NOMO-1 (cell line): Measurements from ENCODE around the gene TMEM242.
"Not testable (repeated sequence)": the region's sequence is repeated elsewhere in the genome, so short reads cannot be mapped to it uniquely, and the experiment has no call there.

Source experiments
- DNase-seq, 2 experiments: peaks; one replicate each; lab custom pipeline; 2025; ENCODE audit not compliant: unreplicated experiment in 2 of 2; lab: John Stamatoyannopoulos, UW

Gene TMEM242

DNA sequence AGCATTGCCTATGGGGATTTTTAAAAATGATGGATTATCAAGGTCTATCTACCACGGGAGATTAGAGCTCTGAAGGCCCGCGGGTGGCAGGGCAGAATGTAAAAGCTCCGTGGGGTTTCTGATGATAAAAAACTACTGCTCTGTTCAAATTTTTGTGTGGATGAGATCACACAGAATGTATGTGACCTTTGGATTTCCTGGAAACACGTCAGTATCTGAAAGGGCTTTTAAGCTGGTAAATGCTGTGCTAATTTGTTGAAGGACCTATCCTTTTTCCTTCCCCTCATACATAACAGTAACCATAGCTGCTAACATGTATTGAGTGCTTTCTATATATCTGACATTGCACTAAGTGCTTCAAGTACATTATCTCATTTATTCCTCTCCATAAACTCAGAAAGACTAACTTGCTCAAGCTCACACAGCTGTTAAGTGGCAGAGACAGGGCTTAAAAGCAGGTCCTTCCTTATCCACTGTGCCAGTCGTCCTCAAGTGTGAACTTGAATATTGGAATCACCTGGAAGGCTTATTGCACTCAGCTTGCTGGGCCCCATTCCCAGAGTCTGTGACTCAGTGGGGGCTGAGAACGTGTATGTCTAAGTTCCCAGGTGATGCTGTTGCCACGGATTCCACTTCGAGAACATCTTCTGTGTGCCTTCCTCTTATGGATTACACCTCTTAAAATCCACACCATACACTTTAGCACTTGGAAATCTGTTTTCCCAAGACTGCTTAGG lies 1.9 kb upstream of the TMEM242 start:
- no peak for DNase-seq

DNA sequence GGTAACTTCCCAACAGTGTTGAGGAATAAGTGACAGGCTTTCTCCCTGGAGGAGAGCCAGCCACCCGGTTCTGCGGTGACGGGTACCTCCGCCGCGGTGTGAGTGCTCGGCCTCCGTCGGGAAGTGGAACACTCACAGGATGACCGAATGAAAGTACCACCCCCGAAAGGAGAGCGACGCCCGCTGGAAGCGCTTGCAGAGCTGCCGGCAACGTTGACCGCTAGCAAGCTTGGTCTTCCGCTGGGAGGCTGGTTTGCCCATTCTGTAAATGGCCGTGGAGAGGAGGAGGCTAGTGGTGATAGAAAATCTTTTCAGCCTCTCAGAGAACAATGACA lies 614 bp upstream of the TMEM242 start:
- no peak for DNase-seq

DNA sequence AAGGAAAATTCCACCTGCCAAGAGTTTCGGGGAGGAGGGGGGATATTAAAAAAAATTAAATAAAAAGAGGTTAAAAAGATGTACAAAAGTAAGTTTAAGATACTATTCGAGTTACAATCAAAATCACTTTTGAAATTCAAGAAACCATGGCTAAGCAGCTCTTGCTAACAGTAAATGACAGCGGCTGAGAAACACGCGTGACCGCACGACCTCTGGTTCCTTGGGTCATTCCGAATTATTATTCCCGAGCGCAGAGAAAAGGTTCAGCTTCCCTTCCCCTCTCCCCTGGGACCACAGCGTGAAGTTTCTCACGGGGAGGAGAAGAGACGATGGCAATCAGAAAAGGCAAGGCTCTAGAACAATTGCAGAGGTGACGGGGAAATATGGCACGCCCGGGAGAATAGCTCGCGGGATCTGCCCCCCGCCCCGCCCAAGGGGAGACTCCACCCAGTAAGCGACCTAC lies 496 bp downstream of the TMEM242 start:
- no peak for DNase-seq

DNA sequence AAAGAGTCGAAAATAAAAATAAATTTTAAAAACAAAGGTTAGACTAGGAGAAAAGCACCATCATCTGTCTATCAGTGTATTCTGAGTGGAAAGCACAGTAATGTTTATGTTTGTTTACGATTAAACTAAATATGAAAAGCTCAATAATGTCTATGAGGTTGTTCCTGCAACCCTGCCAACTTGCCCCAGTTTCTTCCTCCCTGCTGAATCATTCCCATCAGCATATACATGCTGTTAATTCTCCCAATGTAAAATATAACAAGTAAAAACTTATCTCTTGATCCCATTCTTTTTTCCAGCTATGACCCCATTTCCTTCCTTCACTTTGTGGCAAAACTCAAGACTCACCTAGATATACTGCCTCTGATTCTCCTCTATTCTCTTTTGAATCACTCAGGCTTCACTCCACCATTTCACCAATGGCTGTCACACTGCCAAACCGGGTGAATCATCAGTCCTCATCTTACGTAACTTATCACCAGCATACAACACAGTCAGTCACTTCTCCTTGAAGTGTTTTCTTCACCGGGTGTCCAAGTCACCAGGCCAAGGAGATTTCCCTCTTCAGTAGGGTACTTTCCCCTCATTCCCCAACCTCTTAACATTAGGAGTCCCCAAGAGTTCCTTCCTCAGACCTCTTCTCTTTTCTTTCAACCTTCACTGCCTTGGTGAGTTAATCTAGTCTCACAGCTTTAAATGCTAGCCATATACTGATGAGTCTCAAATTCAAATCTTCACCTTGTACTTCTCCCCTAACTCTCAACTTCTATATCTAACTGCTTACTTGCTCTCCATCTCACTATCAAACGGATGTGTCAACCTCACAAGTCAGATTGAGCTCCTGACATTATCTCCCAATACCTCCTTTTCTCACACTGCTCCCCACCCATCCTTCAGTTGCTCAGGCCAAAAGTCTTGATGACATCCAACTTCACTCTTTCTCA lies 6.2 kb downstream of the TMEM242 start:
- DNase-seq = no peak

- DNase-seq = no peak
Measured at GRCh38 chr6:157314705-157315321, 8.5 kb downstream of the TMEM242 start.

DNA sequence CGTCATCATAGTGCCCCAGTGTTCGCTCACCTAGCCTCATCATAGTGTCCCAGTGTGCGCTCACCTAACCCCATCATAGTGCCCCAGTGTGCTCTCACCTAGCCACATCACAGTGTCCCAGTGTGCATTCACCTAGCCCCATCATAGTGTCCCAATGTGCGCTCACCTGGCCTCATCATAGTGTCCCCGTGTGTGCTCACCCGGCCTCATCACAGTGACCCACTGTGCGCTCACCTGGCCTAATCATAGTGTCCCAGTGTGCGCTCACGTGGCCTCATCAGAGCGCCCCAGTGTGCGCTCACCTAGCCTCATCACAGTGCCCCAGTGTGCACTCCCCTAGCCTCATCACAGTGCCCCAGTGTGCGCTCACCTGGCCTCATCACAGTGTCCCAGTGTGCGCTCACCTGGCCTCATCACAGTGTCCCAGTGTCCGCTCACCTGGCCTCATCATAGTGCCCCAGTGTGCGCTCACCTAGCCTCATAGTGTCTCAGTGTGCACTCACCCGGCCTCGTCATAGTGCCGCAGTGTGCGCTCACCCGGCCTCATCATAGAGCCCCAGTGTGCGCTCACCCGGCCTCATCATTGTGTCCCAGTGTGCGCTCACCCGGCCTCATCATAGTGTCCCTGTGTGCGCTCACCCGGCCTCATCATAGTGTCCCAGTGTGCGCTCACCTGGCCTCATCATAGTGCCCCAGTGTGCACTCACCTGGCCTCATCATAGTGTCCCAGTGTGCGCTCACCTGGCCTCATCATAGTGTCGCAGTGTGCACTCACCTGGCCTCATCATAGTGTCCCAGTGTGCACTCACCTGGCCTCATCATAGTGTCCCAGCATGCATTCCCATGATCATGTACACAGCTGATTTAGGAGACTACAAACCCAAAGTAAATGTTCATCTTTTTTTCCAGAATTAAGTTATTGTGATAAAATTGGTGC lies 9.5 kb downstream of the TMEM242 start:
- DNase-seq = no peak

DNA sequence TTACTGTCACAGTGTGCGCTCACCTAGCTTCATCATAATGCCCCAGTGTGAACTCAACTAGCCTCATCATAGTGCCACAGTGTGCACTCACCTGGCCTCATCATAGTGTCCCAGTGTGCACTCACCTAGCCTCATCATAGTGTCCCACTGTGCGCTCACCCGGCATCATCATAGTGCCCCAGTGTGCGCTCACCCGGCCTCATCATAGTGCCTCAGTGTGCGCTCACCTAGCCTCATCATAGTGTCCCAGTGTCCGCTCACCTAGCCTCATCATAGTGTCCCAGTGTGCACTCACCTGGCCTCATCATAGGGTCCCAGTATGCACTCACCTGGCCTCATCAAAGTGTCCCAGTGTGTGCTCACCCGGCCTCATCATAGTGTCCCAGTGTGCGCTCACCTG lies 10.6 kb downstream of the TMEM242 start:
- no peak for DNase-seq

DNA sequence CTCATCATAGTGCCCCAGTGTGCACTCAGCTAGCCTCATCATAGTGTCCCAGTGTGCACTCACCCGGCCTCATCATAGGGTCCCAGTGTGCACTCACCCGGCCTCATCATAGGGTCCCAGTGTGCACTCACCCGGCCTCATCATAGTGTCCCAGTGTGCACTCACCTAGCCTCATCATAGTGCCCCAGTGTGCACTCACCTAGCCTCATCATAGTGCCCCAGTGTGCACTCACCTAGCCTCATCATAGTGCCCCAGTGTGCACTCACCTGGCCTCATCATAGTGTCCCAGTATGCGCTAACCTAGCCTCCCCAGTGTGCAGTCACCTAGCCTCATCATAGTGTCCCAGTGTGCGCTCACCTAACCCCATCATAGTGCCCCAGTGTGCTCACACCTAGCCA lies 12.6 kb downstream of the TMEM242 start:
- not testable (repeated sequence) for DNase-seq

DNA sequence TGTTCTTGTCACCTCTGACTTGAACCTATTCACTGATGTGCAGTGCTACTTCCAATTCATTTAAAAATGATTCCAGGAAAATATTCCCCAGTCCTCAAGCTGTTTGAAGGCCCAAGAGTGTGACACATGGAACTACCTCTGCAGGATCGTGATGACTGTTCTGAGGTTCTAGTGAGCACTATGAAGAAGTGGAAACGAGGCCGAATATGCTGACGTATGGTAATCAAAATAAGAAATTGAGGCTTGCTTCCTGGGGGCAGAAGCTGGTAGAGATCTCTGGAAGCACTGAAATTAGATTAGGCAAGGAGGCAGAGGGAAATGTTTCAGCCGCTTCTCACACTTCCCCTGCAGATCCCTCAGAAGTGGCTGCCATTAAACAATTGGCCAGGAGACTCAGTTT lies 15.7 kb downstream of the TMEM242 start:
- DNase-seq = no peak

DNA sequence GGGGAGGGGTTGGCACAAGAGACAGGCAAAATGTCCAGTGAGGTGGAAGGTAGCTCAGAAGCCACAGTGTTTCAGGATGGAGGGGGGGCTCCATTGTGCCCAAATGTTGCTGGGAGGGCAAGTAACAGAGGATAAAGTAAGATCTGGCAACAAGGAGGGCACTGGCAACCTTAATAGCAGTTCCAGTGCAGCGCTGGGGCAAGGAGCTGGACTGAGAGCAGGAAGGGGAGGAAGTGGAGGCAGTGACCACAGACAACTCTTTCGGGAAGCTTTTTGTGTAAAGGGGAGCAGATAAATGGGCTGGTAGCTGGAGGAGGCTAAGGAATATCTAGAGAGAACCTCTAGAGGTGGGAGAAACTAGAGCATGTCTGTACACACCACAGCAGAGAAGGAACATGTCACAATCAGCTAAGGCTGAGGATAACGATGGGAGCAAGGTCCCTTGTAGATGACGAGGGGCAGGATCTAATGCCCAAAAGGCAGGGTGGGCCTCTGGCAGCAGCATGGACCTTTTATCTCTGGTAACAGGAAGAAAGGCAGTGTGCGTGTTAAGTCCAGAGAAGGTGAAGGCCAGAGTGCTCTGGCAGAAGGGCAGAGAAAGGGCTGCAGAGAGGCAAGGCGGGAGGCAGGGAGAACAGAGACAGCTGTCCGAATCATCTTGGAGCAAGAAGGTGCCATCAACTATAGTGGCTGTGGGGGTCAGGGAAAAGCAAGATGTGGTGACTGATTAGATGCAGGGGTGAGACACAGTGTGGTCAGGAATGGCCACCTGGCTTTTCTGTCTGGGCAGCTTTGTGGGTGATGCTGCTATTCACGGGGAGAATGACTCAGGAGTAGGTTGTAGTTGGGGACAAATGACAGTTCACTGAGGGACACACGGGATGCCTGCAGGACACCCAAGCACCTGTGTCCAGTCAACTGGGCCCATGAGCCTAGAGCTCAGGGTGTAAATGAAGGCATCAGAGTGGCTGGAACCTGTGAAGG lies 17.4 kb downstream of the TMEM242 start:
- no peak for DNase-seq

DNA sequence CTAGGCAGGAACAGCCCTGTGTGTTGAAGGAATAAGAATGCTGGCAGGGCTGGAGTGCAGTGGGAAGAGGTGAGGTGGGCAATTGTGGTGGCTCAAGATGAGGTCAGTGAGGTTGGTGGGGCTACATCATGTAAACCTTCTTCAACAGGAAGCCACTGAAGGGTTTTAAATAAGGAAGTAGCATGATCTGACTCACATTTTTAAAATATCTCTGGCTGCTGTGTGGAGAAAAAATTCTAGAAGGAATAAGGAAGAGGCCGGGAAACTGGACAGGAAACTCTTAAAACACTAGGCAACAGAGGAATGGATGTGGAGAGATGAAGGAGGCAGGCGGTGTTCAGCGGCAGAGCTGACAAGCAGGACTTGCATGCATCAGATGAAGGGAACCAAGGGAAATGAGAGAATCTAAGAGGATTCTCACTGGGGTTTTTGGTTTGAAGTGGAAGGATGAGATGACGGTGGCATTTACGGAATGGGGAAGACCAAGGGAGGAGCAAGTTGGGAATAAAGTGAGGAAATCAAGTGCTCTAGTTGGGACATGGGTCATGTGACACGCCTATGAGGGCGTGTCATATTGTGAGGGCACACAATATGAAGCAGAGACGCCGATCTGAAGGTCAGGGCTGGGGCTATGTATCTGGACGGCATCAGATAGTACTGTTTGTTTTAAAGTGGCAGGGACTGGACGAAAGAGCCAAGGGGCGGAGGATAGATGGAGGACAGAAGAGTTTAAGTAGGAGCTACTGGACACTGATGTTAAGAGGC lies 18.2 kb downstream of the TMEM242 start:
- DNase-seq = peak; percentile 49 to 77

DNA sequence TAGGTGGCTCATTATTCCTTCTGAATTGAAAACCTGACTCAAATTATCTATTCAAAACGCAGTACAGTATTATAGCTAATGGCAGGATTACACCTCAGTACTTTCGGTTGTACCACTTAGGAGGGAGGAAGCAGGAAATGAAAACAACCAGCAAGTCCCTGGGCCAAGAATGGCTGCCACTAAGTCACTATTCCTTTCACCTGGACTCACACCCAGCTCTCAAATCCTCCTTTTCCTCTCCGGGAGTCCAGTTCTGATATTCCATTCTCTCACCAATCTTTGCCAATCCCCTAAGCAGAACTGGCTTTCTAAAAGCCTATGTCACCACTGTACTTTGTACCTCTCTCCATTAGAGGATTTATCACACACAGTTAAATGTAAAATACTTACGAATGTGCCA lies 20.6 kb downstream of the TMEM242 start:
- DNase-seq = no peak

GRCh38 chr6:157300436-157300835 lies 22.9 kb downstream of the TMEM242 start:
- DNase-seq = no peak

DNA sequence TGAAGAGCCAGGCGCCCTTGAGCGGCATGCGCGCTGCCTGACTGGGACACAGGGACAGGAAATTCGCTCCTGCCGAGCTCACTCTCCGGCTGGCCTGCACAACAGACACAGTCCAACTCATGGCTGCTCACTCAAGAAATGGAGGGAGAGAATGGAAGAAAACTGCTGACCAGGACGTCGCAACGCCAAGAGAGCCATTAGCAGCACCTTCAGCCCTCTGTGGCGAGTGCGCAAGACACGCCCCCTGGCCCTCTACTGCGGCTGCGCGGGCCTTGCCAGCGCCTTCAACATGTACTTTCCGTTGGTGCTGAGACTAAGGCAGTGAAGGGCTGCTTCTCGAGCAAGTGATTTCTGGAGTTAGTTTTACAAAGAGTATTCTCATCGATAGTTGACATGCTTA lies 23.3 kb downstream of the TMEM242 start:
- no peak for DNase-seq

DNA sequence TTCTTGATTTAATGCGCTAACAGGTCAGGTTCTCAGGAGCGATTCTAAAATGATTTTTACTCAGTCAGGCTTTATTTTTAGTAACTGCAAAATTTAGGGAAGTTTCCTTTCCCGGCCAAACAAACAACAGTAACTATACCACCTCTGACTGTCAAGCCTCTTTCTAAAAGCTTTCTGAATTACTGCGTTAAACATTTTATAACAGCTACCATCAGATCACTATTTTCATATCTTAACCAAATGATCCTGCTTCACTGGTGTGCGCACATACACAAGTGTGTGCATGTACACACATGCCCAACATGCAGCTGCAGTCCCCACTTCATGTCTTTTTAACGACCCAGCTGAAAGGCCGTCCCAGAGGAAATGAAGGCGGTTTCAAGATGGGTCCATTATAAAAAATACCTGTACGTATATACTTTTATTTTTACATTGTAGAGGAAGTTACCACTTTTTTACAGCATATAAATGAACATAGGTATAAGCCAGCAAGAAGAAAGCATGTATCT lies 25.0 kb downstream of the TMEM242 start:
- DNase-seq = peak in 1 of 2 experiments; percentile 6

GRCh38 chr6:157294654-157295053 lies 28.7 kb downstream of the TMEM242 start:
- DNase-seq = no peak

DNA sequence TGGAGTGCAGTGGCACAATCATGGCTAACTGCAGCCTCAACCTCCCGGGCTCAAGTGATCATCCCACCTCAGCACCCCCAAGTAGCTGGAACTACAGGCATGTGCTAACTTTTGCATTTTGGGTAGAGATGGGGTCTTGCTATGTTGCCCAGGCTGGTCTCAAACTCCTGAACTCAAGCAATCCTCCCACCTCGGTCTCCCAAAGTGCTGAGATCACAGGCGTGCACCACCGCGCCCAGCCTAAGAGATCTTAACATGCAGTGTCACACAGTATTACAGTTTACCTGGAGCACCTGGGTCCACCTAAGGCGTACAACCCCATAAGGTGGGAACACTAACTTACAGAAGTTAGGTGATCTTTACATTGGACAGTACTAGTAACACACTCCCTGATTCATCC lies 29.5 kb downstream of the TMEM242 start:
- no peak for DNase-seq

- no peak for DNase-seq
Measured at GRCh38 chr6:157292202-157292601, 31.1 kb downstream of the TMEM242 start.
